ENCODE data around the gene OR13F1.

The OR13F1 gene

GRCh38 chr9:104539275-104539674 is 35.2 kb downstream of the OR13F1 start:
- Histone ChIP-seq H3K4me2 (ENCODE audit: low read depth, low read length, poor library complexity, severe bottlenecking) (no peak overlapping the region), H3K36me3 (ENCODE audit: insufficient read depth, low read length) (no peaks in the 10 kb centered on the region), H3K4me1 (ENCODE audit: insufficient read depth, low read length, poor library complexity, severe bottlenecking) (no peaks in the 10 kb centered on the region), H3K79me2 (ENCODE audit: insufficient read depth, low read length) (no peaks in the 10 kb centered on the region), H3K4me3 (ENCODE audit: low read length, poor library complexity, severe bottlenecking) (no peak overlapping the region), H4K20me1 (ENCODE audit: insufficient read depth, low read length, poor library complexity, severe bottlenecking) (no peaks in the 10 kb centered on the region), H2AFZ (ENCODE audit: low read length) (no peak overlapping the region), H3K9me3 (ENCODE audit: insufficient read depth, low read depth, low read length) (no peaks in the 10 kb centered on the region), H3K9ac (ENCODE audit: low read depth, low read length, poor library complexity, severe bottlenecking) (no peak overlapping the region), H3K9me2 (replicated peaks; ENCODE audit: low read depth, low read length) (no peaks in the 10 kb centered on the region), H3F3A (ENCODE audit: low read depth) (no peaks in the 10 kb centered on the region), H3K27me3 (ENCODE audit: insufficient read depth, low read length, poor library complexity, severe bottlenecking) (no peaks in the 10 kb centered on the region)
- TF ChIP-seq CTCF (conservative IDR thresholded peaks at IDR 0.05; ENCODE audit: low read length): no peak
- TF ChIP-seq EZH2phosphoT487 (IDR thresholded peaks at IDR 0.05; ENCODE audit: borderline replicate concordance): no peak

- Histone ChIP-seq H3K4me3 (ENCODE audit: low read length, poor library complexity, severe bottlenecking) (no peak overlapping the region), H2AFZ (ENCODE audit: low read length) (no peak overlapping the region)
Observed at GRCh38 chr9:104544644-104545043, 40.6 kb downstream of the OR13F1 start.

GRCh38 chr9:104553261-104553660 is 49.2 kb downstream of the OR13F1 start:
- Histone ChIP-seq H2AFZ (ENCODE audit: low read length) (no peak overlapping the region), H3K79me2 (ENCODE audit: insufficient read depth, low read length) (no peaks in the 10 kb centered on the region), H3K4me3 (ENCODE audit: low read length, poor library complexity, severe bottlenecking) (no peak overlapping the region), H3K9ac (ENCODE audit: low read depth, low read length, poor library complexity, severe bottlenecking) (no peak overlapping the region), H4K20me1 (ENCODE audit: insufficient read depth, low read length, poor library complexity, severe bottlenecking) (no peaks in the 10 kb centered on the region), H3K36me3 (ENCODE audit: insufficient read depth, low read length) (no peaks in the 10 kb centered on the region), H3K9me3 (ENCODE audit: insufficient read depth, low read depth, low read length) (no peaks in the 10 kb centered on the region), H3K9me2 (replicated peaks; ENCODE audit: low read depth, low read length) (no peaks in the 10 kb centered on the region), H3K4me1 (ENCODE audit: insufficient read depth, low read length, poor library complexity, severe bottlenecking) (no peaks in the 10 kb centered on the region), H3K4me2 (ENCODE audit: low read depth, low read length, poor library complexity, severe bottlenecking) (no peak overlapping the region), H3F3A (ENCODE audit: low read depth) (no peaks in the 10 kb centered on the region), H3K27me3 (ENCODE audit: insufficient read depth, low read length, poor library complexity, severe bottlenecking) (no peaks in the 10 kb centered on the region)
- TF ChIP-seq CTCF (conservative IDR thresholded peaks at IDR 0.05; ENCODE audit: low read length) (no peak), EZH2phosphoT487 (IDR thresholded peaks at IDR 0.05; ENCODE audit: borderline replicate concordance) (no peak)

More at GRCh38 chr9:104544644-104545043, 40.6 kb downstream of the OR13F1 start:
- H4K20me1 ChIP-seq (ENCODE audit: insufficient read depth, low read length, poor library complexity, severe bottlenecking): no peaks in the 10 kb centered on the region
- no peak overlapping the region for H3K9ac ChIP-seq (ENCODE audit: low read depth, low read length, poor library complexity, severe bottlenecking)
- H3K9me3 ChIP-seq (ENCODE audit: insufficient read depth, low read depth, low read length): no peaks in the 10 kb centered on the region
- no peaks in the 10 kb centered on the region for H3K9me2 ChIP-seq (replicated peaks; ENCODE audit: low read depth, low read length)
- no peaks in the 10 kb centered on the region for H3F3A ChIP-seq (ENCODE audit: low read depth)
- no peaks in the 10 kb centered on the region for H3K79me2 ChIP-seq (ENCODE audit: insufficient read depth, low read length)
- H3K4me1 ChIP-seq (ENCODE audit: insufficient read depth, low read length, poor library complexity, severe bottlenecking): no peaks in the 10 kb centered on the region
- H3K4me2 ChIP-seq (ENCODE audit: low read depth, low read length, poor library complexity, severe bottlenecking): no peak overlapping the region
- TF ChIP-seq CTCF (conservative IDR thresholded peaks at IDR 0.05; ENCODE audit: low read length) (no peak), EZH2phosphoT487 (IDR thresholded peaks at IDR 0.05; ENCODE audit: borderline replicate concordance) (no peak)
- H3K27me3 ChIP-seq (ENCODE audit: insufficient read depth, low read length, poor library complexity, severe bottlenecking): no peaks in the 10 kb centered on the region
- H3K36me3 ChIP-seq (ENCODE audit: insufficient read depth, low read length): no peaks in the 10 kb centered on the region
